Pancreas (tissue), 10 donors: Measurements from ENCODE around the gene CSMD2. TPM values are rescaled to one million over a fixed set of nuclear protein-coding genes. Genes with fewer than 3 reads are reported as not detected.

ENCODE experiments used
- ATAC-seq, 4 donors: fragments of 200-7000 bp; cut with Tn5 transposase; one replicate each; pipeline versions ENCODE4 v1.8.0 to v1.9.1; 2020; ENCODE audit warnings: mild to moderate bottlenecking in 4 of 4, moderate library complexity in 4 of 4
- DNase-seq, 6 donors: peaks; one replicate each; pipeline ENCODE4 v3.0.0-alpha.2; 2020
- FAIRE-seq: peaks from 2 replicates; lab custom pipeline; 2012; peaks lifted over from hg19 to GRCh38; lab: Jason Lieb, UNC
- H3K27ac ChIP-seq, 4 donors: fragments of 200-600 bp; sonication (generic); 1 replicate in 3 of 4; 2 replicates in 1 of 4; pipeline versions ENCODE4 v1.5.0 to v1.8.0; 2020
- H3K27me3 ChIP-seq, 4 donors: fragments of 200-600 bp; one replicate each; pipeline ENCODE4 v1.8.0; 2021
- H3K36me3 ChIP-seq, 3 donors: fragments of 200-600 bp; sonication (generic) in 1 of 3; one replicate each; pipeline versions ENCODE4 v1.5.0 to v1.8.0; 2020 to 2021
- H3K4me1 ChIP-seq, 3 donors: fragments of 200-600 bp; one replicate each; pipeline ENCODE4 v1.8.0; 2021
- H3K4me3 ChIP-seq, 4 donors: fragments of 200-600 bp; sonication (generic) in 2 of 4; one replicate each; pipeline versions ENCODE4 v1.5.0 to v1.8.0; 2020 to 2021
- H3K9me3 ChIP-seq, 4 donors: fragments of 200-600 bp; one replicate each; pipeline ENCODE4 v1.8.0; 2021
- WGBS, 2 donors: extraction: QIAGEN DNeasy Blood & Tissue Kit; methylation state at CpG; one replicate each; pipeline ENCODE4 v1.1.7; 2013; 5-methylcytosine and 5-hydroxymethylcytosine counted together
- intact Hi-C, 3 donors: fragments of 100-400 bp; cut with DNase I; formaldehyde crosslinking; loops; one replicate each; pipeline versions ENCODE4 v1.11.1 to v1.14.2; 2022
- polyA plus RNA-seq, 2 donors: library from polyadenylated mRNA; stranded (reverse); fragments of 200-250 nt; gene quantifications; one replicate each; pipeline ENCODE4 v1.2.3, GENCODE V29; 2013
- total RNA-seq, 6 donors: library from RNA; stranded (reverse); fragmentation: NEBNext Ultra II Directional in 4 of 6; extraction: Animal tissue kit (Norgen Biotek cat#: 25700) in 4 of 6; gene quantifications; one replicate each; pipeline versions ENCODE4 v1.2.1 to v1.2.4, GENCODE V29; 2021 to 2023
- TF ChIP-seq, protein P1 (sequence below), 4 donors: fragments of 200-600 bp; sonication (generic) in 3 of 4; IDR thresholded peaks; one replicate each; pipeline versions ENCODE4 v1.5.0 to v1.8.0; 2021; ENCODE audit warnings: antibody characterized with exemption in 4 of 4
- donor health status: healthy with polysubstance abuse.
- donor health status: DM: no; HTN: no; CAD: no; lungs with moderate emphysema.
- donor health status: DM: no; HTN: no; CAD: no.
- donor health status: control.
- donor health status: control.
- donor health status: Bipolar disorder and iron deficiency.
- donor health status: DM: yes; HTN: yes; CAD: no.
- donor health status: DM: no; HTN: no; CAD: no.
- donor health status: DM: no; HTN: no; CAD: no.
- donor health status: DM: yes; HTN: yes; CAD: no.

The CSMD2 gene
- total and polyA plus RNA-seq, 8 donors, result 0.04 to 2.0 (median 0.36) TPM

DNA sequence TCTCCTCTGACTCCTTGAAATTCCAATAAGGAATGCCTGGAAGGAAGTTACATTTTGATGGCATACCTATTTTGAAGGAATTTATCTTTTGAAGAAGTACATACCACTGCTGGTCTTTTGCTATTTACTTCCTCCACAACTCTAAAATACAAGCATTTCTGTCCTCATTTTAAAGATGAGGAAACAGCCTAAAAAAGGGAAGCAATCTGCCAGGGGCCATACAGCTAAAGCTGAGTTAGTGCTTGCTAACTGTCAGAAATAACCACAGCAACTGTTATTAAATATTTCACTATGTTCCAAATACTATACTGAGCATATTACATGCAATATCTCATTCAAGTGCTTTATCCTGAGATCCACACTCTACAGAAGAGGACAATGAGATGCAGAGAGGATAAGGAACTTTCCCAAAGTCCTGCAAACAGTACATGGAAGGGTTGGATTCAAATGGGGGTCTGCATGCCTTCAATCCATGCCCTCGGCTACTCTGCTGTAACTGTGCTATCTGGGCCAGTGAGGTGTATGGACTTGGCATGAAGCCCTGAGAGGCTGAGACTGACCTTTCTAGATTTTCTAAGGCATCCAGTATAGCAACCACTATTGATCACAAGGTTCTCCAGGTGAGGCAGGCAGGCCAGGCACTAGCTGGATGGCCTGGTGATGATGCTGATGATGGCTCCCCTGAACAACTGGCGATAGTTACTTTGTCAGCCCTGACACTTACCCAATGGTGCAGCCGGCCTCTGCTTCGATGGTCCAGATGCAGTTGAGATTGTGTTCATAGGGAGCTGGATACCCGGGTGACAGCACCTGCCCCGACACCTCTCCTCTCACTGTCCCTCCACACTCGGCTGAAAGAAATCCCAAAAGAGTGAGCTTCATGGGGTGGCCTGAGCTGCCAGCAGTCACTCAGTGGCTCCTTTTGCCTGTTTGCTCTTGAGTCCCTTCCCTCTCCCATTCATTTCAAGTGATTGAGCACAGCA, 472.5 kb downstream of the CSMD2 start:
- FAIRE-seq, result no peak

GRCh38 chr1:33687000-33687399, 478.0 kb downstream of the CSMD2 start:
- Histone ChIP-seq H3K27me3 (peaks cover 0 to 16% (median 0%) of the 10 kb centered on the region in 4 donors), H3K9me3 (no peaks in the 10 kb centered on the region), H3K36me3 (no peaks in the 10 kb centered on the region), H3K27ac (no peak overlapping the region), H3K4me1 (no peaks in the 10 kb centered on the region), H3K4me3 (no peak overlapping the region)
- 25 to 45% methylated on average over 1 of the region's 1 CpG for WGBS, 2 donors
- no peak for FAIRE-seq
- intact Hi-C loops, result no loop called here
- TF ChIP-seq, protein P1, sequence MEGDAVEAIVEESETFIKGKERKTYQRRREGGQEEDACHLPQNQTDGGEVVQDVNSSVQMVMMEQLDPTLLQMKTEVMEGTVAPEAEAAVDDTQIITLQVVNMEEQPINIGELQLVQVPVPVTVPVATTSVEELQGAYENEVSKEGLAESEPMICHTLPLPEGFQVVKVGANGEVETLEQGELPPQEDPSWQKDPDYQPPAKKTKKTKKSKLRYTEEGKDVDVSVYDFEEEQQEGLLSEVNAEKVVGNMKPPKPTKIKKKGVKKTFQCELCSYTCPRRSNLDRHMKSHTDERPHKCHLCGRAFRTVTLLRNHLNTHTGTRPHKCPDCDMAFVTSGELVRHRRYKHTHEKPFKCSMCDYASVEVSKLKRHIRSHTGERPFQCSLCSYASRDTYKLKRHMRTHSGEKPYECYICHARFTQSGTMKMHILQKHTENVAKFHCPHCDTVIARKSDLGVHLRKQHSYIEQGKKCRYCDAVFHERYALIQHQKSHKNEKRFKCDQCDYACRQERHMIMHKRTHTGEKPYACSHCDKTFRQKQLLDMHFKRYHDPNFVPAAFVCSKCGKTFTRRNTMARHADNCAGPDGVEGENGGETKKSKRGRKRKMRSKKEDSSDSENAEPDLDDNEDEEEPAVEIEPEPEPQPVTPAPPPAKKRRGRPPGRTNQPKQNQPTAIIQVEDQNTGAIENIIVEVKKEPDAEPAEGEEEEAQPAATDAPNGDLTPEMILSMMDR (IDR thresholded peaks at IDR 0.05), result no peak
- DNase-seq, result no peak
- no peak for ATAC-seq

More for the DNA sequence above, 472.5 kb downstream of the CSMD2 start:
- intact Hi-C loops, result no loop called here
- no peaks in the 10 kb centered on the region for H3K4me1 ChIP-seq
- TF ChIP-seq, protein P1 (IDR thresholded peaks at IDR 0.05), result no peak
- no peaks in the 10 kb centered on the region for H3K36me3 ChIP-seq
- H3K27me3 ChIP-seq, result no peaks in the 10 kb centered on the region
- WGBS, 2 donors, result 88 to 89% methylated on average over 7 of the region's 7 CpGs
- DNase-seq (no peak), ATAC-seq (no peak)
- H3K27ac ChIP-seq, result no peak overlapping the region
- H3K4me3 ChIP-seq, result no peak overlapping the region
- no peaks in the 10 kb centered on the region for H3K9me3 ChIP-seq

- H3K9me3 ChIP-seq, result no peaks in the 10 kb centered on the region
- no peak overlapping the region for H3K27ac ChIP-seq
- H3K4me1 ChIP-seq, result no peaks in the 10 kb centered on the region
- no peaks in the 10 kb centered on the region for H3K36me3 ChIP-seq
- FAIRE-seq (no peak), DNase-seq (no peak), ATAC-seq (no peak)
- intact Hi-C loops, result no loop called here
- TF ChIP-seq, protein P1 (IDR thresholded peaks at IDR 0.05), result no peak
- H3K4me3 ChIP-seq, result no peak overlapping the region
- peaks cover 0 to 16% (median 0%) of the 10 kb centered on the region in 4 donors for H3K27me3 ChIP-seq
- WGBS, 2 donors, result 77 to 89% methylated on average over 1 of the region's 1 CpG
These were observed 478.5 kb downstream of the CSMD2 start for GRCh38 chr1:33686551-33686950.

DNA sequence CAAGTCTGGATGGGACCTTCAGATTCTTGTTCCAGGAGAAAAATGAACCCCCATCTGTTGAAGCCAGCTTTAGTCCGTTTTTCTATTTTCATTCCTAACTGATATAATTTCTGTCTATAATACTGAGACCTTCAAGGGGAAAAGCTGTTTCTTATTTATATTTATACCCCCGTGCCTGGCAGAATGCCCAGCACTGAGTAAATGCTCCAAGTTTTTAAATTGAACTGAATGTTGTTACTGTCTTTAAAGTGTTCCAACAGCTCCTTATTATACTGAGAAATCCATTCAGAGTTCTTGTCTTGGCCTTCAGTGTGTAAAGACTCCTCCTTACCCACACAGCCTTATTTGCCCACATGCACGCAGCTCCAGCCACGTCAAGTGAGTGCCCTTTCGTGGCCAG, 479.8 kb downstream of the CSMD2 start:
- no peak for FAIRE-seq
- 51 to 55% methylated on average over 5 of the region's 5 CpGs for WGBS, 2 donors
- H3K27me3 ChIP-seq, result peaks cover 0 to 16% (median 0%) of the 10 kb centered on the region in 4 donors

More for the DNA sequence above, 479.8 kb downstream of the CSMD2 start:
- H3K9me3 ChIP-seq, result no peaks in the 10 kb centered on the region
- H3K4me1 ChIP-seq, result no peaks in the 10 kb centered on the region
- intact Hi-C loops, result no loop called here
- TF ChIP-seq, protein P1 (IDR thresholded peaks at IDR 0.05), result no peak
- DNase-seq (no peak), ATAC-seq (no peak)
- no peaks in the 10 kb centered on the region for H3K36me3 ChIP-seq
- H3K4me3 ChIP-seq, result no peak overlapping the region
- no peak overlapping the region for H3K27ac ChIP-seq
